ENCODE measurements around the gene MAP1LC3B. TPM values are rescaled to one million over a fixed set of nuclear protein-coding genes. Genes with fewer than 3 reads are reported as not detected.
"Not testable (repeated sequence)": the region's sequence is repeated elsewhere in the genome, so short reads cannot be mapped to it uniquely, and the experiment has no call there.

MAP1LC3B gene
- total RNA-seq, 1 experiment from 2014 or later: 45.3 TPM

DNA sequence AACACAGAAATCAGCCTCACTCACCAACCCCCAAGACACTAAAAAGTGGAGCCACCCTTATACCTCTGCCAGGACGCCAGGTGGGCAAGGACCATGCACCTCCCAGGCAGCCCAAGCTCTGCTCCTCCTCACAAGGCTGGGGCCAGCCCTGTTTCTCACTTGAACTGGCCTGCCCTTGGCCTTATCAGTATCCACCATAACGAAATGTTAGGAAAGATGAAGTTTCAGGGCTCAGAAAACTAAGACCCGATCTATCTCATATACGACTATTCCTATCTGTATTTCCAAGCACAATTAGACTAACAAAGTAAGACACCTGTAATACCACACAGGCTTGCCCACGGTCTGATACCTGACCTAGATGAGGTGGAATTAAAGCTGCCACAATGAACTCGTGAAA, 15.5 kb upstream of the MAP1LC3B start:
- CTCF ChIA-PET: no interaction called here
- no peaks in the 10 kb centered on the region for H3K27me3 ChIP-seq (ENCODE audit: insufficient read depth, low read depth)
- H3K27ac ChIP-seq: no peak overlapping the region
- H4K20me1 ChIP-seq (ENCODE audit: insufficient read depth): peaks cover 33% of the 10 kb centered on the region; the same call in 1 of the 2 replicates
- H3K79me2 ChIP-seq (ENCODE audit: low read depth): peaks cover 72% of the 10 kb centered on the region
- intact Hi-C loops (cut with micrococcal nuclease; ENCODE audit: unreplicated experiment): no loop called here
- H3K4me1 ChIP-seq (replicated peaks; ENCODE audit: insufficient read depth): peaks cover 13% of the 10 kb centered on the region
- no peak for DNase-seq
- POLR2A ChIA-PET (ENCODE audit: unreplicated experiment): interaction anchor here (0.6 kb wide), 1 partner anchor 15 kb away, joined by 6 read pairs; no protein-coding TSS in a partner anchor
- no peak overlapping the region for H2AFZ ChIP-seq
- no peak overlapping the region for H3K4me2 ChIP-seq
- no TSS peak for BruUV-seq (replicated peaks)
- H3K4me3 ChIP-seq: no peak overlapping the region
- H3K9me2 ChIP-seq (ENCODE audit: insufficient read depth): no peaks in the 10 kb centered on the region
- no peaks in the 10 kb centered on the region for H3F3A ChIP-seq (ENCODE audit: insufficient read depth, low read depth)
- no peaks in the 10 kb centered on the region for H3K36me3 ChIP-seq (ENCODE audit: low read depth)
- no peaks in the 10 kb centered on the region for H3K9me3 ChIP-seq (ENCODE audit: insufficient read depth, low read depth)
- TF ChIP-seq, protein P1, sequence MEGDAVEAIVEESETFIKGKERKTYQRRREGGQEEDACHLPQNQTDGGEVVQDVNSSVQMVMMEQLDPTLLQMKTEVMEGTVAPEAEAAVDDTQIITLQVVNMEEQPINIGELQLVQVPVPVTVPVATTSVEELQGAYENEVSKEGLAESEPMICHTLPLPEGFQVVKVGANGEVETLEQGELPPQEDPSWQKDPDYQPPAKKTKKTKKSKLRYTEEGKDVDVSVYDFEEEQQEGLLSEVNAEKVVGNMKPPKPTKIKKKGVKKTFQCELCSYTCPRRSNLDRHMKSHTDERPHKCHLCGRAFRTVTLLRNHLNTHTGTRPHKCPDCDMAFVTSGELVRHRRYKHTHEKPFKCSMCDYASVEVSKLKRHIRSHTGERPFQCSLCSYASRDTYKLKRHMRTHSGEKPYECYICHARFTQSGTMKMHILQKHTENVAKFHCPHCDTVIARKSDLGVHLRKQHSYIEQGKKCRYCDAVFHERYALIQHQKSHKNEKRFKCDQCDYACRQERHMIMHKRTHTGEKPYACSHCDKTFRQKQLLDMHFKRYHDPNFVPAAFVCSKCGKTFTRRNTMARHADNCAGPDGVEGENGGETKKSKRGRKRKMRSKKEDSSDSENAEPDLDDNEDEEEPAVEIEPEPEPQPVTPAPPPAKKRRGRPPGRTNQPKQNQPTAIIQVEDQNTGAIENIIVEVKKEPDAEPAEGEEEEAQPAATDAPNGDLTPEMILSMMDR (conservative IDR thresholded peaks at IDR 0.05): no peak
- TF ChIP-seq EZH2 (IDR thresholded peaks at IDR 0.05; ENCODE audit: low read depth): no peak

DNA sequence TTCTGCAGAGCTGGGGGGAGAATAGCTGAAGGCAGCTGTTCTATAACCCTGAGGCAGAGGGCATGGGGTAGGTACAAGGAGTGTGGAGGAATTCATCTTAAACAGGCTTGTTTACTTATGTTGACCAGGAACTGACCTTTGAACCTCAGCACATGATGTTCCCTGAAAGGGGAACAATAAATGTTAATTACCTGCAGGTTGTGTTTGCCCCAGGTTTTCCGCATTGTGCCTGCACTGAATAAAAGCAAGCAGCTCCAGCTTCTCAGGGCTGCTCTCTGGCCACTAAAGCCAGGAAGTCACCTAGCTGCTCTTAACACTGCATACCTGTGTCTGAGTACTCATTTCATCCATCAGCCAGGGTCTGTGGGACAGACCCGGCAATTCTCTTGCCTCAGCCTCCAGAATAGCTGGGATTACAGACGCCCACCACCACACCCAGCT, 12.8 kb upstream of the MAP1LC3B start:
- CTCF ChIA-PET; H3K9me2 ChIP-seq (ENCODE audit: insufficient read depth); intact Hi-C loops (cut with micrococcal nuclease; ENCODE audit: unreplicated experiment); H3K27ac ChIP-seq; BruUV-seq (replicated peaks); H3K4me2 ChIP-seq; DNase-seq; H3K4me3 ChIP-seq; H3K9me3 ChIP-seq (ENCODE audit: insufficient read depth, low read depth); POLR2A ChIA-PET (ENCODE audit: unreplicated experiment); H3K36me3 ChIP-seq (ENCODE audit: low read depth); H3K27me3 ChIP-seq (ENCODE audit: insufficient read depth, low read depth); H2AFZ ChIP-seq: not testable (repeated sequence)
- Histone ChIP-seq H3K4me1 (replicated peaks; ENCODE audit: insufficient read depth) (peaks cover 22% of the 10 kb centered on the region), H3F3A (ENCODE audit: insufficient read depth, low read depth) (peaks cover 11% of the 10 kb centered on the region), H4K20me1 (ENCODE audit: insufficient read depth) (peaks cover 34% of the 10 kb centered on the region), H3K79me2 (ENCODE audit: low read depth) (peaks cover 76% of the 10 kb centered on the region)

DNA sequence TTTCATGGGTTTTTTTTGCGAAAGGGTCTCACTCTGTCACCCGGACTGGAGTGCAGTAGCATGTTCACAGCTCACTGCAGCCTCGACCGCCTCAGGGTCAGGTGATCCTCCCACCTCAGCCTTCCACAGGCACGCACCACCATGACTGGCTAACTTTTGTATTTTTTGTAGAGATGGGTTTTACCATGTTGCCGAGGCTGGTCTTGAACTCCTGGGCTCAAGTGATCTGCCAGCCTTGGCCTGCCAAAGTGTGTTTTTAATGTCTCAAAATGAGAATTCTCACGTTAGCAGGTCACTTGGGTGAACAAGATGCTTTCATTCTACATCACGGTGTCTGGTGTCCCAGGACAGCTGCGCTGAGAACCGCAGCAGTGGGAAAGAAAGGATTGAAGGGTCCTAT, 11.7 kb upstream of the MAP1LC3B start:
- Histone ChIP-seq H3K9me2 (ENCODE audit: insufficient read depth) (no peaks in the 10 kb centered on the region), H3K4me2 (peak overlapping the region; percentile 42; the same call in 1 of the 2 replicates), H3K4me3 (no peak overlapping the region), H3K27ac (no peak overlapping the region), H3K9me3 (ENCODE audit: insufficient read depth, low read depth) (no peaks in the 10 kb centered on the region), H3K36me3 (ENCODE audit: low read depth) (no peaks in the 10 kb centered on the region), H3K79me2 (ENCODE audit: low read depth) (peaks cover 74% of the 10 kb centered on the region), H4K20me1 (ENCODE audit: insufficient read depth) (peaks cover 34% of the 10 kb centered on the region), H3F3A (ENCODE audit: insufficient read depth, low read depth) (peaks cover 21% of the 10 kb centered on the region), H2AFZ (no peak overlapping the region), H3K27me3 (ENCODE audit: insufficient read depth, low read depth) (no peaks in the 10 kb centered on the region), H3K4me1 (replicated peaks; ENCODE audit: insufficient read depth) (peaks cover 27% of the 10 kb centered on the region)
- ChIA-PET CTCF (interaction anchor here (1.0 kb wide), 1 partner anchor 14 kb away, joined by 4 read pairs; no protein-coding TSS in a partner anchor), POLR2A (ENCODE audit: unreplicated experiment) (no interaction called here)
- no peak for TF ChIP-seq EZH2 (IDR thresholded peaks at IDR 0.05; ENCODE audit: low read depth)
- TF ChIP-seq, protein P1 (conservative IDR thresholded peaks at IDR 0.05): no peak
- no TSS peak for BruUV-seq (replicated peaks)
- no peak for DNase-seq
- intact Hi-C loops (cut with micrococcal nuclease; ENCODE audit: unreplicated experiment): loop anchor here (5.0 kb wide), 1 partner anchor 63 kb away; the partner anchor contains the start of gene C16orf95

DNA sequence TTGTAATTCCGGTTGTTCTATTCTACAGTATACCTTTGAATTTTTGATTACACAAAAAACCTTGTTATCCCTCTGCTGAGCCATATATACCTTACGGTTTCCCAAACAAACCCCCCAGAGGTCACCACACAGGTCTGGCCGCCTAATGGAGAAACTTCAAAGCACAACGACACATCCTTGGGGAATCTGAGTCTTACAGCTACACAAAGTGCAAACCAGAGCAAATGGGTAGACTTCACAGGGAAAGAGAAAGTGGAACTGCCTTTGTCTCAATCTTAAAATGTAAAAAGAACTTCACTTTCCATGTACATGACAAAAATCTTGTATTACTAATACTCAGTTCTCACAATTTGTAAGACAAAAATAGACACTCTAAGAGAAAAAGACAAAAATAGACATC, 11.3 kb upstream of the MAP1LC3B start:
- H3K4me3 ChIP-seq: no peak overlapping the region
- intact Hi-C loops (cut with micrococcal nuclease; ENCODE audit: unreplicated experiment): loop anchor here (5.0 kb wide), 1 partner anchor 64 kb away; the partner anchor contains the start of gene C16orf95
- no peaks in the 10 kb centered on the region for H3K9me3 ChIP-seq (ENCODE audit: insufficient read depth, low read depth)
- peaks cover 69% of the 10 kb centered on the region for H3K79me2 ChIP-seq (ENCODE audit: low read depth)
- H3K4me2 ChIP-seq: peak overlapping the region; percentile 42
- DNase-seq: no peak
- H3F3A ChIP-seq (ENCODE audit: insufficient read depth, low read depth): peaks cover 21% of the 10 kb centered on the region
- no peak overlapping the region for H2AFZ ChIP-seq
- peaks cover 27% of the 10 kb centered on the region for H3K4me1 ChIP-seq (replicated peaks; ENCODE audit: insufficient read depth)
- no TSS peak for BruUV-seq (replicated peaks)
- peaks cover 34% of the 10 kb centered on the region for H4K20me1 ChIP-seq (ENCODE audit: insufficient read depth)
- ChIA-PET CTCF (interaction anchor here (1.0 kb wide), 1 partner anchor 13 kb away, joined by 4 read pairs; no protein-coding TSS in a partner anchor), POLR2A (ENCODE audit: unreplicated experiment) (no interaction called here)
- TF ChIP-seq, protein P1 (conservative IDR thresholded peaks at IDR 0.05): no peak
- no peak for TF ChIP-seq EZH2 (IDR thresholded peaks at IDR 0.05; ENCODE audit: low read depth)
- no peaks in the 10 kb centered on the region for H3K36me3 ChIP-seq (ENCODE audit: low read depth)
- H3K9me2 ChIP-seq (ENCODE audit: insufficient read depth): no peaks in the 10 kb centered on the region
- no peak overlapping the region for H3K27ac ChIP-seq
- no peaks in the 10 kb centered on the region for H3K27me3 ChIP-seq (ENCODE audit: insufficient read depth, low read depth)
